HG02642 (cell line): Measurements from ENCODE around the gene CCNDBP1.
"Not testable (repeated sequence)": the region's sequence is repeated elsewhere in the genome, so short reads cannot be mapped to it uniquely, and the experiment has no call there.

Experiments used
- ATAC-seq: cut with Tn5 transposase; IDR thresholded peaks from one replicate; pipeline ENCODE4 v1.9.1; 2021; ENCODE audit warnings: mild to moderate bottlenecking; ENCODE audit not compliant: unreplicated experiment, poor library complexity

The CCNDBP1 gene

GRCh38 chr15:43189296-43189695 is 4.1 kb downstream of the CCNDBP1 start:
- no peak for ATAC-seq

GRCh38 chr15:43190178-43190577 is 5.0 kb downstream of the CCNDBP1 start:
- ATAC-seq = no peak

DNA sequence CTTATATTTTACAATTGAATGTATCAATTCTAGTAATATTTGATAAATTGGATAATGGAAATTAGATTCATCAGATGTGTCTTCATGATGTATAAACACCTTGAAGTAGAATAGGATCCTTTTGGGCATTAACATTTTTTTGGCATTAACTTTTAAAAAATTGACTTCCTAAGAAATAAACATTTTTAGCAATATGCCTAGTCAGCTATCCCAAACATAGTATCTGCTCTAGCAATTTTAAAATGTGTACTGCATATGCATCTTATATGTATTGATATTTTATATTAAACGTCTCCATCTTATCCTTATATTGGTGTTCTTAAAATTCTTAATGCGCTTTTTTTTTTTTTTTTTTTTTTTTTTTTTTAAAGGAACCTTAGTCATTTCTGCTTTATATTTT is 8.5 kb downstream of the CCNDBP1 start:
- ATAC-seq = no peak

- ATAC-seq = no peak
These were observed 9.6 kb downstream of the CCNDBP1 start for GRCh38 chr15:43194795-43195194.

DNA sequence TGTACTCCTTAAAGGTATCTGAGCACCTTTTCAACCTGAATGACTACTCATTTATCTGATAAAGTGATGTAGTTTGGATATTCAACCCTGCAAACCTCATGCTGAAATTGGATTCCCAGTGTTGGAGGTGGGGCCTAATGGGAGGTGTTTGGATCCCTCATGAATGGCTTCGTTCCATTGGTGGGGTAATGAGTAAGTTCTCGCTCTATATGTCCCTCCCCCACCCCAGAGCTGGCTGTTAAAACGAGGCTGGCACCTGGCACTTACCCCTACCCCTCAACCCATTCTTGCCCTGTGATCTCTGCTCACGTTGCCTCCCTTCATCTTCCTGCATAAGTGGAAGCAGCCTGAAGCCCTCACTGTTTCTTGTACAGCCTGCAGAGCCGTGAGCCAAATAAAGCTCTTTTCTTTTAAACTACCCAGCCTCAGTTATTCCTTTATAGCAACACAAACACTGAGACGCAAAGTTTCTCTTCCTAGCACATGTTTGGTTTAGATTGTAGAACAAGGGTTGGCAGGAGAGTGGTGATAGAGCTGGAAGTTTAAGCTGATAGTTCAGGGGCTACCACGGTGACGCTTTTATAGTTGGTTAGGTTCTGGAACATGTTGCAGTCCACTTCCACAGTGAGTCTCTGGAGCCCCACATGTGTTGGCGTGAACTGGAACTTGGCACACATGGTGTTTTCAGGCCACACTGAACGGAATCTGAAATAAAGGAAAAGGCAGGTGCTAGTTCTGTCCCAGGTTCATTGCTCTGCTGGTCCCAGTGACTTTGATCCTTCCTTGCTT is 11.8 kb downstream of the CCNDBP1 start:
- ATAC-seq = no peak

- ATAC-seq = not testable (repeated sequence)
These were observed 12.6 kb downstream of the CCNDBP1 start for GRCh38 chr15:43197773-43198172.

GRCh38 chr15:43198556-43198955 is 13.4 kb downstream of the CCNDBP1 start:
- ATAC-seq = not testable (repeated sequence)

DNA sequence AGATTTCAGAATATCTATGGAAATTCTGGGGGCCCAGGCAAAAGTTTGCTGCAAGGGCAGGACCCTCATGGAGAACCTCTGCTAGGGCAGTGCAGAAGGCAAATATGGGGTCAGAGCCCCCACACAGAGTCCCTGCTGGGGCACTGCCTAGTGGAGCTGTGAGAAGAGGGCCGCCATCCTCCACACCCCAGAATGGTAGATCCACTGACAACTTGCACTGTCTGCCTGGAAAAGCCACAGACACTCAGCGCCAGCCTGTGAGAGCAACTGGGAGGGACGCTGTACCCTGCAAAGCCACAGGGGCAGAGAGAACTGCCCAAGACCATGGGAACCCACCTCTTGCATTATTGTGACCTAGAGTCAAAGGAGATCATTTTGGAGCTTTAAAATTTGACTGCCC is 13.8 kb downstream of the CCNDBP1 start:
- no peak for ATAC-seq

- no peak for ATAC-seq
These were observed 14.8 kb downstream of the CCNDBP1 start for GRCh38 chr15:43199945-43200488.

GRCh38 chr15:43204016-43204901 is 19.1 kb downstream of the CCNDBP1 start:
- ATAC-seq = no peak

- ATAC-seq = no peak
These were observed 20.9 kb downstream of the CCNDBP1 start for GRCh38 chr15:43206054-43206453.

GRCh38 chr15:43207024-43207423 is 21.8 kb downstream of the CCNDBP1 start:
- no peak for ATAC-seq

DNA sequence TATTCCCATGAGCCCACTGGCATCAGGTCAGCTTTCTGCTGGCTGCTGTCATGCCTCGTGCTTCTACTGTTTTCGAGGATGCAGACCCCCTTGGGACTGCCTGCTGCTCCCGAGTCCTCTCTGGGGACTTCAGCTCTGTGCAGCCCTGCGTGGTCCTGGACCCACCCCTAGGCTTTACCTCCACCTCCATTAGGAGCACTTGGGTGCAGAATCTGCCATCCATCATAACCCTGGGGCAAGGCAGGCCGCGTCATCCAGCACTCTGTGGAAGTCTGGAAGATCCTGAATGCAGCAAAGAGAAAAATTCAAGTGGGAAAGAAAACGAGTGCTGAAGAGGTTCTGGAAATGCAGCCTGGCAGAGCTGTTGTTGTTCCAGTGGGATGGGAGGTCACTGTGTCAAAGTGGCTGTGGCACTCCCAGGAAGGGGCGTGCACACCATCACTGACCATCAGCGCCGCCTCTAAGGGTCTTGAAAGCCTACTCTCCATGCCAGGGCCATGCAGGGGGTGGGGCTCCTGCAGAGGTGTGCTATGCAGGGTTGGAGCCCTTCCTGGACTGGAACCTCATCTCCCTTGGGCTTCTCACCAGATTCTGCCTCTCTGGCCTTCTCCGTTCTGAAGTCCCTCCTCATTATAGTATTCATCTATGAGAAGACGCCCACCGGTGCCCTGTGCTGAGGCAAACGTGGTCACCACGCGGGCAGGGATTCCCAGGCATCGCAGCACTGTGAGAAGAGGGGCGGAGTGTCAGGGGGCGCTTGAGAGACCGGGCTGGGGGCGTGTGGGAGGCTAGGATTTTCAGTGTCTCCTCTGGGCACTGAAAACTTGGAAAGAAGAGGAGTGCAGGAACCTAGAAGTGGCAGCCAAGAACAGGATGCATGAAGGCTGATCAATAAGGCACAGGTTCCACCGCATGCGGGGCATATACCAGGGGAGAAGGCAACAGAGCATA is 23.1 kb downstream of the CCNDBP1 start:
- no peak for ATAC-seq

DNA sequence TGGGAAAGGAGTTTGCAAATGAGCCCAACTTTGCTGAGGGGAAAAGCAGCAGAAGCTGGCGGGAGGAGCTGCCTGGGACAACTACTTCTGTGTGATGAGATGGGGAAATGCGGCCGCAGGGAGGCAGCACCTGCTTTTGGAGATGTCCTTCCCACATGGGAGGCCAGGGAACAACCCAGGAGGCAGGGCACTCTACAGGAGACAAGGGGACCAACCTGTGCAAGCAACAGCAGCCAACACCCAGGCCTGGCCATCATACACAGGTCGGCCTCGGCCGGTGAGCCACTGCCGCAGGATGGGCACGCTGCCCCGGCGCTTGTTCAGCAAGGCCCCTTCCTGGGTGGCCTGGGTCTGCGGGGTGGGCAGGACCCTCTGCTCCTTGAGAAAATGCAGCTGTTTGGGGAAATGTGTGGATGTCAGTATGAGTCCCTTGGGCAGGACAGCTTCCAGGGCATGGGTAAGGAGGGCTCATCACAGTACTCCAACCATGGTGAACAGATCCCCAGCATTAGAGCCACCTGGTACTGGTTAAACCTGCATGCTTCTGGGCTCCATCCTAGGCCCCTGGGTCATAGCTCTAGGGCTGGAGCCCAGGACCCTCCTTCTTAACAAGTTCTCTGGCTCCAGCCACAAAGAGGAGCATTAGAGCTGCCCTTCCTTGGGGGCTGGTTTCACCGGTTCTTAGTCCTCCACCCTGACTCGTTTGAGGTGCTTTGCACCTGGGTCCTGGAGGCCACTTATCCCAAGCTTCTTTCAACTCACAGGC is 24.0 kb downstream of the CCNDBP1 start:
- no peak for ATAC-seq

DNA sequence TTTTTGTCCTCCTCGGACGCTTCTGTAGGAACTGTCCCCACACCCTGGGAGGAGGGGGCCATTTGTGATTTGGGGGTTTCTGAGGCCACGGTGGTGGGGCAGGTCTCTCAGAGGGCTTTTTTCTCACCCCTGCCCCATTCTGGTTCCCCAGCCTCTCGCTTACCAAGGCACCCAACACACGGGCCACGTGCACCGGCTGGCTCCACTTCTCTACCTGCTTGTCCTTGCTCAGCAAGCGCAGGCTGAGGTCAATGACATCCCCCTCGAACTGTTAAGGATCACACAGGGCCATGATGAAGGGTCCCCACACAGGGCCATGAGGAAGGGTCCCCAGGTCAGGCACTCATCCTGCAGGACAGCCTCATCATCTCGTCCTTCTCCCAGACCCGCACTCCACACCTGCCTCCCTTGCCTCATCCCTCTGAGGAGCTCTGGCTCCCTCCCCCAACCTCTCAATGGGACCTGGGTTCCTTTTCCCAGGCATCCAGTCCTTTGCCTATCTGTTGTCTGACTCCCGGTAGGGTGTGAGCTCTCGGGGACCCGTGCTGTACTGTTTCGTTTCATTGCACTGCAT is 25.1 kb downstream of the CCNDBP1 start:
- ATAC-seq = no peak

DNA sequence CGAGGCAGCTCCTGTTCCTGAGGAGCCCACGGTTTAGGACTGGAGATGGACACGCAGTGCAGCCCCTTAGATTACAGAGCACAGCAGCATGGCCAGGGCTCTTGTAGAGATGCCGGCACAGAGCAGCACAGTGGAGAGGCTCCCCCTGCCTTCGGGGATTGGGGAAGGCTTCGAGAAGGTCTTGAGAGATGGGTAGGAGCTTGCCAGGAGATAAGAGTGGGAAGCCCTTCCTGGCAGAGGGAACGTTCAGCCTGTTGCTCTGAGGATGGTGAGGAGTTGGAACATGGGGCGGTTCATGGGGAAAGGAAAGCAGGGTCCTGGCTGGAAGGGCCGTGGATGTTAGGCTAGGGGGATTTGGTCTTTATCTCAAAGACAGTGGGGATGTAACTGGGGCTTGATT is 25.6 kb downstream of the CCNDBP1 start:
- ATAC-seq = no peak

- no peak for ATAC-seq
These were observed 26.1 kb downstream of the CCNDBP1 start for GRCh38 chr15:43211224-43211735.

- ATAC-seq = no peak
These were observed 27.1 kb downstream of the CCNDBP1 start for GRCh38 chr15:43212299-43212698.

GRCh38 chr15:43212951-43213350 is 27.7 kb downstream of the CCNDBP1 start:
- no peak for ATAC-seq
